Neural cell (in vitro differentiated cells): ENCODE data around the gene INTS4.

Experiments used
- CTCF ChIP-seq: fragments of 450-650 bp; IDR thresholded peaks from 2 replicates; pipeline ENCODE4 v1.5.1; 2014; ENCODE audit warnings: antibody characterized with exemption, mild to moderate bottlenecking, moderate library complexity; ENCODE audit not compliant: poor library complexity, severe bottlenecking
- EP300 ChIP-seq: fragments of 450-650 bp; conservative IDR thresholded peaks from 2 replicates; pipeline ENCODE4 v1.6.1; 2014; ENCODE audit warnings: antibody characterized with exemption, mild to moderate bottlenecking, moderate library complexity; ENCODE audit not compliant: poor library complexity, severe bottlenecking
- EZH2 ChIP-seq: fragments of 200-600, 300-800 bp; shearing (Covaris generic), sonication (generic); IDR thresholded peaks from 2 replicates; pipeline ENCODE4 v1.6.1; 2014; ENCODE audit warnings: antibody characterized with exemption, low read length, borderline replicate concordance, mild to moderate bottlenecking; ENCODE audit not compliant: insufficient read depth, poor library complexity, severe bottlenecking
- MXI1 ChIP-seq: fragments of 450-650 bp; conservative IDR thresholded peaks from 2 replicates; pipeline ENCODE4 v1.6.1; 2014; ENCODE audit warnings: antibody characterized with exemption, mild to moderate bottlenecking; ENCODE audit not compliant: poor library complexity, severe bottlenecking
- POLR2AphosphoS5 ChIP-seq: IDR thresholded peaks from 2 replicates; pipeline ENCODE4 v1.6.1; 2012
- RAD21 ChIP-seq: fragments of 450-650 bp; conservative IDR thresholded peaks from 2 replicates; pipeline ENCODE4 v1.6.1; 2014; ENCODE audit warnings: antibody characterized with exemption, mild to moderate bottlenecking, moderate library complexity
- REST ChIP-seq: IDR thresholded peaks from 2 replicates; pipeline ENCODE4 v1.6.1; 2012; ENCODE audit warnings: borderline replicate concordance
- TAF1 ChIP-seq: IDR thresholded peaks from 2 replicates; pipeline ENCODE4 v1.6.1; 2012; ENCODE audit warnings: low read depth

- no peak for TF ChIP-seq CTCF
- no peak for TF ChIP-seq EP300
- no peak for TF ChIP-seq EZH2
- TF ChIP-seq POLR2AphosphoS5: no peak
- no peak for TF ChIP-seq MXI1
- no peak for TF ChIP-seq TAF1
- TF ChIP-seq REST: no peak
- no peak for TF ChIP-seq RAD21
Observed at GRCh38 chr11:77981346-77981947, 13.0 kb downstream of the INTS4 start.
